Upper lobe of left lung (tissue), 6 donors: ENCODE data around the gene CRYBA1. TPM values are rescaled to one million over a fixed set of nuclear protein-coding genes. Genes with fewer than 3 reads are reported as not detected.

Experiments
- ATAC-seq, 2 donors: fragments of 200-7000 bp; cut with Tn5 transposase; one replicate each; pipeline ENCODE4 v1.9.1; 2022; ENCODE audit warnings: mild to moderate bottlenecking in 2 of 2, moderate library complexity in 2 of 2; ENCODE audit not compliant: low FRiP score in 2 of 2
- DNase-seq, 2 donors: peaks; one replicate each; pipeline ENCODE4 v3.0.0-alpha.2; 2019 to 2020
- H3K27ac ChIP-seq, 4 donors: fragments of 200-600 bp; sonication (generic); one replicate each; pipeline ENCODE4 v1.5.1; 2016 to 2019
- H3K27me3 ChIP-seq, 4 donors: fragments of 200-600 bp; sonication (generic); one replicate each; pipeline ENCODE4 v1.5.1; 2017 to 2019
- H3K36me3 ChIP-seq, 4 donors: fragments of 200-600 bp; sonication (generic); one replicate each; pipeline ENCODE4 v1.5.1; 2016 to 2019
- H3K4me1 ChIP-seq, 4 donors: fragments of 200-600 bp; sonication (generic); one replicate each; pipeline ENCODE4 v1.5.1; 2018 to 2019
- H3K4me3 ChIP-seq, 4 donors: fragments of 200-600 bp; sonication (generic); one replicate each; pipeline ENCODE4 v1.5.1; 2017 to 2019; ENCODE audit warnings: mild to moderate bottlenecking in 2 of 4, moderate library complexity in 1 of 4
- H3K9me3 ChIP-seq, 4 donors: fragments of 200-600 bp; sonication (generic); one replicate each; pipeline ENCODE4 v1.5.1; 2018 to 2019
- CTCF ChIP-seq, 6 experiments: fragments of 450-650 bp in 4 of 6; fragments of 200-600 bp in 2 of 6; sonication (generic) in 2 of 6; IDR thresholded peaks; one replicate each; pipeline ENCODE4 v1.5.1; 2016 to 2019; ENCODE audit warnings: antibody characterized with exemption in 6 of 6
- EP300 ChIP-seq, 4 donors: sonication (generic); formaldehyde crosslinking; IDR thresholded peaks; one replicate each; pipeline ENCODE4 v1.5.1; 2017; ENCODE audit warnings: antibody characterized with exemption in 4 of 4, control low read depth in 2 of 4
- POLR2A ChIP-seq, 4 donors: fragments of 450-650 bp; IDR thresholded peaks; one replicate each; pipeline ENCODE4 v1.5.1; 2016 to 2017; ENCODE audit warnings: antibody characterized with exemption in 4 of 4, mild to moderate bottlenecking in 2 of 4
- POLR2AphosphoS5 ChIP-seq, 2 donors: sonication (generic); formaldehyde crosslinking; IDR thresholded peaks; one replicate each; pipeline ENCODE4 v1.5.1; 2017; ENCODE audit warnings: antibody characterized with exemption in 2 of 2
- WGBS, 2 donors: methylation state at CpG; one replicate each; pipeline ENCODE4 v1.1.5; 2017 to 2018; 5-methylcytosine and 5-hydroxymethylcytosine counted together
- total RNA-seq, 6 donors: library from RNA; depleted of rRNA in 4 of 6; stranded (reverse); fragments of >200 nt in 4 of 6; gene quantifications; one replicate each; pipeline versions ENCODE4 v1.1.0 to v1.2.1, GENCODE V29; 2016 to 2021
- donor health status: DM: no; HTN: no; CAD: no; lungs with moderate emphysema.
- donor health status: DM: no; HTN: yes; CAD: no; lungs with severe emphysema.

Gene CRYBA1
- total RNA-seq, 6 donors from 2014 or later, result not detected

GRCh38 chr17:29289852-29290251 is 43.2 kb downstream of the CRYBA1 start:
- Histone ChIP-seq H3K4me1 (peaks cover 34 to 53% (median 43%) of the 10 kb centered on the region in 4 donors), H3K9me3 (no peaks in the 10 kb centered on the region), H3K4me3 (peak overlapping the region in 1 of 4 donors; percentile 91)

GRCh38 chr17:29291163-29291752 is 44.6 kb downstream of the CRYBA1 start:
- Histone ChIP-seq H3K27ac (peak overlapping the region in 3 of 4 donors; percentile 97 to 98 (median 98)), H3K36me3 (peaks cover 9 to 42% (median 16%) of the 10 kb centered on the region in 4 donors), H3K27me3 (no peaks in the 10 kb centered on the region), H3K4me1 (peaks cover 34 to 48% (median 40%) of the 10 kb centered on the region in 4 donors), H3K4me3 (peak overlapping the region in 3 of 4 donors; percentile 61 to 91 (median 83)), H3K9me3 (no peaks in the 10 kb centered on the region)
- TF ChIP-seq POLR2AphosphoS5 (IDR thresholded peaks at IDR 0.05) (no peak), CTCF (IDR thresholded peaks at IDR 0.05) (peak; percentile 32 to 73 (median 62)), EP300 (IDR thresholded peaks at IDR 0.05) (no peak), POLR2A (IDR thresholded peaks at IDR 0.05) (no peak)
- WGBS, 2 donors, result 10 to 13% methylated on average over 5 of the region's 5 CpGs
- ATAC-seq (no peak), DNase-seq (no peak)

More at GRCh38 chr17:29289852-29290251, 43.2 kb downstream of the CRYBA1 start:
- TF ChIP-seq POLR2A (IDR thresholded peaks at IDR 0.05), result no peak
- no peak for TF ChIP-seq CTCF (IDR thresholded peaks at IDR 0.05)
- no peak for TF ChIP-seq EP300 (IDR thresholded peaks at IDR 0.05)
- TF ChIP-seq POLR2AphosphoS5 (IDR thresholded peaks at IDR 0.05), result no peak
- WGBS, 2 donors, result 86 to 88% methylated on average over 9 of the region's 9 CpGs
- ATAC-seq (no peak), DNase-seq (no peak)
- H3K36me3 ChIP-seq, result peaks cover 16 to 56% (median 28%) of the 10 kb centered on the region in 4 donors
- no peak overlapping the region for H3K27ac ChIP-seq
- no peaks in the 10 kb centered on the region for H3K27me3 ChIP-seq

GRCh38 chr17:29292071-29292991 is 45.7 kb downstream of the CRYBA1 start:
- Histone ChIP-seq H3K27ac (peak overlapping the region; percentile 97 to 98 (median 98)), H3K36me3 (peaks cover 0 to 31% (median 6%) of the 10 kb centered on the region in 4 donors), H3K27me3 (no peaks in the 10 kb centered on the region), H3K9me3 (no peaks in the 10 kb centered on the region), H3K4me1 (peaks cover 34 to 45% (median 39%) of the 10 kb centered on the region in 4 donors), H3K4me3 (peak overlapping the region; percentile 61 to 96 (median 87))
- DNase-seq (peak; percentile 81 to 91), ATAC-seq (peak in 1 of 2 donors; percentile 38)
- TF ChIP-seq POLR2AphosphoS5 (IDR thresholded peaks at IDR 0.05) (peak in 1 of 2 donors; percentile 47), POLR2A (IDR thresholded peaks at IDR 0.05) (peak in 1 of 4 donors; percentile 43), EP300 (IDR thresholded peaks at IDR 0.05) (no peak), CTCF (IDR thresholded peaks at IDR 0.05) (no peak)
- 1 to 2% methylated on average over 17 to 27 of the region's 77 CpGs for WGBS, 2 donors

- Histone ChIP-seq H3K4me1 (peaks cover 34 to 40% (median 36%) of the 10 kb centered on the region in 4 donors), H3K27ac (peak overlapping the region; percentile 97 to 98 (median 98)), H3K36me3 (peaks cover 0 to 22% (median 6%) of the 10 kb centered on the region in 4 donors), H3K9me3 (no peaks in the 10 kb centered on the region), H3K27me3 (no peaks in the 10 kb centered on the region), H3K4me3 (peak overlapping the region; percentile 61 to 96 (median 87))
- DNase-seq, result peak; percentile 57 to 83
- 0 to 2% methylated on average over 11 to 43 of the region's 54 CpGs for WGBS, 2 donors
- peak; percentile 57 to 59 for ATAC-seq
- TF ChIP-seq POLR2A (IDR thresholded peaks at IDR 0.05), result no peak
- peak in 1 of 6 experiments; percentile 8 for TF ChIP-seq CTCF (IDR thresholded peaks at IDR 0.05)
- TF ChIP-seq POLR2AphosphoS5 (IDR thresholded peaks at IDR 0.05), result no peak
- no peak for TF ChIP-seq EP300 (IDR thresholded peaks at IDR 0.05)
Observed at GRCh38 chr17:29292992-29293889, 46.6 kb downstream of the CRYBA1 start.
